Measurements from ENCODE around the gene AGXT2.

AGXT2 gene

DNA sequence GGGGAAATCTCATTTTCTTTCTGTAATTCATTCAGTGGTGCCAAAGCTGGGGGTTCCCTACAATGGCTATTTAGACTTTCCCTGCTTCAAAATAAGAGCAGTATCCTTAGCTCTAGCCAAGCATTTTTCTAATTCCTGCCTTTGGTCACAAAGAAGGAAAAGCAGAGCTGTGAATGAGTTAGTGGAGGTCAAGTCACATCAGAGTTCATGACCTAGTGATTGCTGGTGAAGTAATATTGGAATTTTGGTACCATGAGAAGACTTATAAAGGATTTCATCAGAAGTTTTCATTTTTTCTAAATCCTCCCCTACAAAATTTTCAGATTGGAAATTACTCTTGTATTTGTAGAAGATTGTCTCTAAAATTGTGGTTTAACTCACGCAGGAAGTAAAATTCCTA, 90.4 kb downstream of the AGXT2 start:
- no peak for DNase-seq (ENCODE audit: low spot score)
- TF ChIP-seq, protein P1, sequence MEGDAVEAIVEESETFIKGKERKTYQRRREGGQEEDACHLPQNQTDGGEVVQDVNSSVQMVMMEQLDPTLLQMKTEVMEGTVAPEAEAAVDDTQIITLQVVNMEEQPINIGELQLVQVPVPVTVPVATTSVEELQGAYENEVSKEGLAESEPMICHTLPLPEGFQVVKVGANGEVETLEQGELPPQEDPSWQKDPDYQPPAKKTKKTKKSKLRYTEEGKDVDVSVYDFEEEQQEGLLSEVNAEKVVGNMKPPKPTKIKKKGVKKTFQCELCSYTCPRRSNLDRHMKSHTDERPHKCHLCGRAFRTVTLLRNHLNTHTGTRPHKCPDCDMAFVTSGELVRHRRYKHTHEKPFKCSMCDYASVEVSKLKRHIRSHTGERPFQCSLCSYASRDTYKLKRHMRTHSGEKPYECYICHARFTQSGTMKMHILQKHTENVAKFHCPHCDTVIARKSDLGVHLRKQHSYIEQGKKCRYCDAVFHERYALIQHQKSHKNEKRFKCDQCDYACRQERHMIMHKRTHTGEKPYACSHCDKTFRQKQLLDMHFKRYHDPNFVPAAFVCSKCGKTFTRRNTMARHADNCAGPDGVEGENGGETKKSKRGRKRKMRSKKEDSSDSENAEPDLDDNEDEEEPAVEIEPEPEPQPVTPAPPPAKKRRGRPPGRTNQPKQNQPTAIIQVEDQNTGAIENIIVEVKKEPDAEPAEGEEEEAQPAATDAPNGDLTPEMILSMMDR (IDR thresholded peaks at IDR 0.05; ENCODE audit: extremely low read depth, insufficient read depth, missing control alignments) = no peak
- in situ Hi-C loops (cut with MboI; ENCODE audit: low pct_unique_long_range_greater_than_20kb, low sequenced_read_pairs, unreplicated experiment) = loop anchor here (10.0 kb wide), 1 partner anchor 47 kb away; no protein-coding TSS in a partner anchor
